CD1c-positive myeloid dendritic cell (primary cell): Measurements from ENCODE around the gene CHN1.

Source experiments
- DNase-seq: peaks from one replicate; pipeline ENCODE4 v3.0.0-alpha.2; 2016; ENCODE audit errors: extremely low spot score

The CHN1 gene

GRCh38 chr2:174768557-174768956 lies 236.6 kb downstream of the CHN1 start:
- no peak for DNase-seq

- no peak for DNase-seq
Measured at GRCh38 chr2:174766271-174766670, 238.9 kb downstream of the CHN1 start.

GRCh38 chr2:174765576-174765975 lies 239.6 kb downstream of the CHN1 start:
- no peak for DNase-seq

DNA sequence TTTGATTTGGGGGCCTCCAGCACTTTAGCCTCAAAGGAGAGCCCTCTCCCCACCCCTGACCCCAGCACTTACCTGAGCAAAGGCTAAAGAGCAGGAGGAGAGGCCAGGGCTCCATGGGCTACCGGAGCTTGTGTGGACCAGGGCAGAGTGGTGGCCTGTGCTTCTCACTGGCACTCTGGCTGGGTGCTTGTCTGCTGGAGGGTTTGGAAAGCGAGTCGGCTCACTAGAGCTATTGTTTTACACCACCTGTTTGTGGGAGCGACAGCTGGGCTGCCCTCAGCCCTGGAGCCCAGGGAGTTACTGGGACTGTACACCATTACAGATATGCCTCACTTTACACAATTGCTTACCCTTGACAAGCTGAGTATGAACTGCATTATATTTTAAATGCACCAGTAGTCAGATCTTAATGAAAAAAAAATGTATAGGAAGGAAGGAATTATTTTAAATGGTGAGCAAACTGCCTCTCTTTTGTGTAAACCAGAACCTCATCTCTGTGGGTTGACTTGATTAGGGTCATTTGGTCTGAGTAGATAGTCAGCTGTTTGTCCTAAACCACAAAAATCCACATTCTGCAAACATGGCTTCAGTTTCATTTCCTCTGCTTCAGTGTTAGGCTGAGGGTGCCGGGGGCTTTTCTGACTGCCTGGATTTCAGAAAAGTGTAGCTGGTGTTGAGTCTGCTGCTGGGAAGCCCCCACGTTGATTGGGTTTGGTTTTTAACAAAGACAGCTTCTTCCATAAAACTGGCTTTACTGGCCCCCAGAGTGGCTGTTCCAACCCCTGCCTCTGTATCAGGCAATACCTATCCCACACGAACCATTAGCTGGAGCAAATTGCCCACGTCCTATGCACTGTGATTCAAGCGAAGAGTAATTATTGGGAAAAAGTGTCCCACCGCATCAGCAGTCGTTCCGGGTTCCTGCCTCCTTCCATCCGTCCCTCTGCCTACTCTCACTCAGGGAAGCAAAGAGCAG lies 240.6 kb downstream of the CHN1 start, which contains the start of gene CHRNA1:
CHRNA1 (minus strand) TSS at position 193 of the 976 bp plus-strand sequence; CDS start at position 115, 78 bp downstream.
- DNase-seq, result peak; percentile 39

DNA sequence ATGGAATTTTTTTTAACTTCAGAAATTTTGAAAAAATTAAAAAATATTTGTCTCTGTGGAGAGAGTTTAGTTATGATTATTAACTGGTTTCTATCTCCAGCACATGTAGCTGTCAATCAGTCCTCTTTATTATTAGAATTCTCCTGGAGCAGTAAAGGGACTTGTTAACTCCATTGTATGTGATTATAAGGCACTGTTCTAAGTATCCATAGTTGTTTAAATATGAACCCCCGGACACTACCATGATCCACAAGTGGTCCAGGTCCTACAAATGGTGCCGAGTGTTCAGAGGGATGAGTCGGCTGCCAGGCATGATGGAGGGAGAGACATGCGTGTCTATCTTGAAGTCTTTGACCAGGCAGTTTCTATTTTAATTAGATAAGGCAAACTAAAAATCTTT lies 241.4 kb downstream of the CHN1 start:
- DNase-seq, result no peak

DNA sequence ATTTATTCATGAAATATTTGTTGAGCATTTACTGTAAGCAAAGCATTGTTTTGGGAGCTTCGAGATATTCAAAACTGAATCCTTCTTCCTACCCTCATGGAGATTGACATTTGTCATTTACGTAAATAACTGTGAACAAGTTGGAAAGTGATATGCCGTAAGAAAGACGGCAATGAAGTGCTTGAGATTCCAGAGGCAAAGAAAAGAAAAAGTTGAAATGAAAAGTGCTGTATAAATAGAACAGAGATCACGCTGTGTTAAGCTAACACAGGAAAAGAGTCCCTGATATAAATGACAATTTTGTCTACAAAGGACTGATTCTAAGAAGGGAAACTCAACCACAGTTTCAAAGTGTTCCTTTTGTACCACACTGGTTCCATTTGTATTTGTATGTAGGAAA lies 242.7 kb downstream of the CHN1 start:
- DNase-seq, result no peak

DNA sequence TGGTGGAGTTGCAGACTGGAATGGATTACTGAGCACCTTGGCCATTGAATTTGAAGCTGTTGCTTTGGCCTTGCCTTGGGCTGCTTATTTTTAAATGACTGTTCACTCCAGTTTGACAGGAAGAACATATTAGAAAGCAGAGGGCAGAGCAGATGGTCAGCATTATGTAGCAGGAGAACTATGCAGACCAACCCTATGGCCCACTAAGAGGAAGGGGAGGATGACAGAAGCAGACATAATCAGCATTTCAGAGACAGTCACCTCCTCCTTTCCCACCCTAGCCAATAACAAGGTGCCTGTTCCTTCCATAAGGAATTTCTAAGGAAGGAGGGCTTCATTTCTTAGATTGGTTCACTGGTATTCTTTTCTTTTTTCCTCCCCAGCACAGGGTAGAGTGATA lies 243.3 kb downstream of the CHN1 start:
- DNase-seq, result no peak

GRCh38 chr2:174760845-174761473 lies 244.2 kb downstream of the CHN1 start:
- no peak for DNase-seq

DNA sequence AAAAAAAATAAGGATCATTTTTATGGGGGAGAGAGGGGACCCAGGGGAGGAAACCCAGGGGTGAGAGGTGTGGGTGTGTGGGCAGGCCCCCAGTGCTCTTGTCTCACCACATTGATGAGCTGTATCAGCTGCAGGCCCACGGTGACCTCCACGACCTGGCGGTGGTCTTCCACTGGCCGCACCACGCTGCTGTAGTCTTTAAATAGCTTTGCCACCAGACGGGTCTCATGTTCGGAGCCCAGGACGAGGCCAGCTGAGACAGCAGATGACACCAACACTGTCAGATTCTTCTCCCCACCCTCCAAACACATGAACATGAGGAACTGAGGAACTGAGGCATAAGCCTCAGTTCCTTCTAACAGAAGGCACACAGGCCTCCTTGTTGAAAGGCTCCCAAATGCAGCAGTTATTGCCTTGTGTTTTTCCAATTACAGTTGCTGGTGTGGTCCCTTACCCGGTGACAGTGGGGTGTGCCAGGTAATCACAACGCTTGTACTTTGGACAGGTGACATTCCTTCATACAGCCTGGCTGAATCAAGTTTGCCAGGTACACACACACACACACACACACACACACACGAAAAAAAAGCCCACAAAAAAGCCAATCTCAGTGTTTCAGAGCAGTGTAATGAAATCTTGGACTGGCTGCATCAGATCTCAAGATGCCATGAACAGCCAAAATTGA lies 245.7 kb downstream of the CHN1 start:
- DNase-seq, result no peak

- DNase-seq, result no peak
Measured at GRCh38 chr2:174756743-174757142, 248.4 kb downstream of the CHN1 start.

DNA sequence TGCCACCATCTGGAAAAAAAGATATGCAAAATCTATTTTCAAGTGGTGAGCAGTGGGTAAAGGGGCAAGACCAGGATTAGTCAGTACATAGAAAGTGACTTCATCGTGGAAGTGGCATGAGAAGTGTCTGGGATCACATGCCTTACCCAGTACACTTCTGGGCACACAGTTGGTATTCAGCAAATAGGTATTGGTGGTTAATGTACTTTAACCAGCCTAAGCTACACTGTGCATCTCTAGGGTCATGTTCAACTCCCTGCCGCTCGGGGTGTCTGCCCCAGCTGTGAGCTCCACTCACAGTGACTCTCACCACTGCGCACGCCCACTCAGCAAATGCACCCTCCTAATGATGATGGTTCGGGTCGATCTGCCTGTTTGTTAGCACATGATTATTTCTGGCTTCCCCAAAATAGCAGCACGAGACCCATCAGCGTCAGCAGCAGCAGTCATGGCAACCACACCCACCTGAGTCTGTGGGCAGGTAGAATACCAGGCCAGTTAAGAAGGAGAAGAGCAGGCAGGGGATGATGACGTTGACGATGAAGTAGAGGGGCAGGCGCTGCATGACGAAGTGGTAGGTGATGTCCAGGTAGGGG lies 252.0 kb downstream of the CHN1 start:
- no peak for DNase-seq

GRCh38 chr2:174752403-174753037 lies 252.7 kb downstream of the CHN1 start:
- no peak for DNase-seq

- peak; percentile 45 for DNase-seq
Measured at GRCh38 chr2:174750923-174751441, 254.2 kb downstream of the CHN1 start.

- DNase-seq, result no peak
Measured at GRCh38 chr2:174749793-174750192, 255.4 kb downstream of the CHN1 start.

DNA sequence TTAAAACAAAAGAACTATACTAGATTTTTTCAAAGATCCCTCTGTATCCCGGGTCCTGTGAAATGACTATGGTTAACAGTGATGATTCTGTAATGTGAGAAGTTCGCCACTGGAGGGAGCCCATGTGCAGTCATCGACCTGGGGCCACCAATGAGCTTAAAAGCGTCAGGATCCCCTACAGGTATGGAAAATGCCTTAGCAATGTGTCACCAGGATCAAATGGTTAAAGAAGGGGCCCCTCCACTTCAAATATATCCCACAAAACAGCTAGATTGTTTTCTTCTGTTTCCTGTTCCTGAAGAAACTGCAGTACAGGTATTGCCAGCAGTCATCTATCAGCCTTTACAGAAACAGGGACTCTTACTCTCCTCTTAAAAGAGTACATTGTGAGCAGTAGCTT lies 256.2 kb downstream of the CHN1 start:
- peak; percentile 74 for DNase-seq
